ENCODE measurements around the gene ENDOU. TPM values are rescaled to one million over a fixed set of nuclear protein-coding genes. Genes with fewer than 3 reads are reported as not detected.

Gene ENDOU
- total RNA-seq, 1 donor from 2014 or later = 0.32 TPM

- no peak overlapping the region for H3K27ac ChIP-seq
- no peak for TF ChIP-seq CTCF (IDR thresholded peaks at IDR 0.05)
- intact Hi-C loops (cut with DNase I) = no loop called here
- ATAC-seq = no peak
- H3K4me1 ChIP-seq = peaks cover 41% of the 10 kb centered on the region
- H3K9me3 ChIP-seq = no peaks in the 10 kb centered on the region
- H3K4me3 ChIP-seq = no peak overlapping the region
- DNase-seq = no peak
- H3K27me3 ChIP-seq = no peaks in the 10 kb centered on the region
- H3K36me3 ChIP-seq = peaks cover 22% of the 10 kb centered on the region
These were observed 25.7 kb upstream of the ENDOU start for GRCh38 chr12:47750916-47751470.

- ATAC-seq (peak; percentile 36), DNase-seq (no peak)
- no peak overlapping the region for H3K27ac ChIP-seq
- no peaks in the 10 kb centered on the region for H3K9me3 ChIP-seq
- H3K4me1 ChIP-seq = peaks cover 34% of the 10 kb centered on the region
- no peak overlapping the region for H3K4me3 ChIP-seq
- TF ChIP-seq CTCF (IDR thresholded peaks at IDR 0.05) = no peak
- H3K27me3 ChIP-seq = no peaks in the 10 kb centered on the region
- H3K36me3 ChIP-seq = peaks cover 22% of the 10 kb centered on the region
- intact Hi-C loops (cut with DNase I) = no loop called here
These were observed 25.0 kb upstream of the ENDOU start for GRCh38 chr12:47750229-47750798.

- no peak for DNase-seq
- intact Hi-C loops (cut with DNase I) = no loop called here
- no peak overlapping the region for H3K27ac ChIP-seq
- ATAC-seq = no peak
- H3K27me3 ChIP-seq = no peaks in the 10 kb centered on the region
- no peaks in the 10 kb centered on the region for H3K9me3 ChIP-seq
- H3K4me1 ChIP-seq = peaks cover 20% of the 10 kb centered on the region
- H3K4me3 ChIP-seq = no peak overlapping the region
- peaks cover 22% of the 10 kb centered on the region for H3K36me3 ChIP-seq
- no peak for TF ChIP-seq CTCF (IDR thresholded peaks at IDR 0.05)
These were observed 23.6 kb upstream of the ENDOU start for GRCh38 chr12:47748899-47749298.

GRCh38 chr12:47748507-47748828 lies 23.2 kb upstream of the ENDOU start:
- no peaks in the 10 kb centered on the region for H3K9me3 ChIP-seq
- H3K27ac ChIP-seq = no peak overlapping the region
- intact Hi-C loops (cut with DNase I) = no loop called here
- no peak for TF ChIP-seq CTCF (IDR thresholded peaks at IDR 0.05)
- H3K36me3 ChIP-seq = peaks cover 22% of the 10 kb centered on the region
- H3K27me3 ChIP-seq = no peaks in the 10 kb centered on the region
- H3K4me3 ChIP-seq = no peak overlapping the region
- no peak for DNase-seq
- no peak for ATAC-seq
- peaks cover 16% of the 10 kb centered on the region for H3K4me1 ChIP-seq

GRCh38 chr12:47747596-47748506 lies 22.6 kb upstream of the ENDOU start:
- Histone ChIP-seq H3K27ac (no peak overlapping the region), H3K4me3 (no peak overlapping the region), H3K27me3 (no peaks in the 10 kb centered on the region), H3K9me3 (no peaks in the 10 kb centered on the region), H3K4me1 (peaks cover 9% of the 10 kb centered on the region), H3K36me3 (peaks cover 22% of the 10 kb centered on the region)
- DNase-seq (no peak), ATAC-seq (no peak)
- intact Hi-C loops (cut with DNase I) = no loop called here
- TF ChIP-seq CTCF (IDR thresholded peaks at IDR 0.05) = no peak

All from upper lobe of right lung (tissue), 1 donor.